Endodermal cell (in vitro differentiated cells): ENCODE measurements around the gene ARHGAP32. TPM values are rescaled to one million over a fixed set of nuclear protein-coding genes. Genes with fewer than 3 reads are reported as not detected.

Source experiments
- DNase-seq: peaks from one replicate; pipeline ENCODE4 v3.0.0-alpha.2; 2017
- H3K27ac ChIP-seq: 2 replicates; pipeline ENCODE4 v1.5.1; 2013; ENCODE audit warnings: mild to moderate bottlenecking, low read depth, low read length, moderate library complexity
- H3K27me3 ChIP-seq: 2 replicates; pipeline ENCODE4 v1.6.1; 2013; ENCODE audit warnings: mild to moderate bottlenecking, low read length, moderate library complexity; ENCODE audit not compliant: insufficient read depth, control insufficient read depth, poor library complexity, severe bottlenecking
- H3K36me3 ChIP-seq: 2 replicates; pipeline ENCODE4 v1.7.0; 2013; ENCODE audit warnings: mild to moderate bottlenecking, low read length, moderate library complexity; ENCODE audit not compliant: control insufficient read depth, insufficient read depth
- H3K4me1 ChIP-seq: one replicate; pipeline ENCODE4 v1.7.0; 2013; ENCODE audit warnings: low read length; ENCODE audit not compliant: control insufficient read depth, insufficient read depth
- H3K4me3 ChIP-seq: 2 replicates; pipeline ENCODE4 v1.5.1; 2013; ENCODE audit warnings: mild to moderate bottlenecking, low read length, moderate library complexity
- H3K9ac ChIP-seq: 2 replicates; pipeline ENCODE4 v1.6.1; 2013; ENCODE audit warnings: mild to moderate bottlenecking, low read length, moderate library complexity; ENCODE audit not compliant: poor library complexity, severe bottlenecking; ENCODE audit errors: extremely low read depth
- H3K9me3 ChIP-seq: 2 replicates; pipeline ENCODE4 v1.6.1; 2013; ENCODE audit warnings: mild to moderate bottlenecking, low read length, moderate library complexity; ENCODE audit not compliant: control insufficient read depth
- H3K27ac Mint-ChIP-seq: 2 replicates; pipeline ENCODE4 v1.8.0; 2020; ENCODE audit warnings: mixed read lengths
- H3K27me3 Mint-ChIP-seq: 2 replicates; pipeline ENCODE4 v1.8.0; 2021; ENCODE audit warnings: mild to moderate bottlenecking, mixed read lengths; ENCODE audit not compliant: insufficient read depth
- H3K36me3 Mint-ChIP-seq: 2 replicates; pipeline ENCODE4 v1.8.0; 2020; ENCODE audit warnings: low read depth, mixed read lengths
- H3K4me1 Mint-ChIP-seq: 2 replicates; pipeline ENCODE4 v1.8.0; 2020; ENCODE audit warnings: mixed read lengths
- H3K4me3 Mint-ChIP-seq: 2 replicates; pipeline ENCODE4 v1.8.0; 2020; ENCODE audit warnings: mild to moderate bottlenecking, moderate library complexity, mixed read lengths
- H3K9me3 Mint-ChIP-seq: 2 replicates; pipeline ENCODE4 v1.8.0; 2020; ENCODE audit warnings: mild to moderate bottlenecking, mixed read lengths
- CTCF ChIP-seq: fragments of 200-600 bp; sonication (generic); conservative IDR thresholded peaks from 2 replicates; pipeline ENCODE4 v1.5.0; 2021; ENCODE audit warnings: antibody characterized with exemption, mild to moderate bottlenecking
- WGBS, 2 experiments: methylation state at CpG; one replicate each; pipeline versions ENCODE4 v1.1.5 to v1.1.7; 2013; ENCODE audit warnings: missing lambda C conversion rate in 2 of 2, mixed read lengths in 1 of 2; ENCODE audit not compliant: insufficient coverage in 1 of 2, insufficient read length in 1 of 2; 5-methylcytosine and 5-hydroxymethylcytosine counted together
- total RNA-seq, 2 donors: library from RNA; stranded (reverse); fragmentation: NEBNext Ultra II Directional in 1 of 2; extraction: Animal tissue kit (Norgen Biotek cat#: 25700) in 1 of 2; gene quantifications; 2 replicates in 1 of 2; 3 replicates in 1 of 2; pipeline ENCODE4 v1.2.1, GENCODE V29; 2021

The ARHGAP32 gene
- total RNA-seq, 2 donors from 2014 or later = 36.4 to 65.8 TPM

GRCh38 chr11:128949791-128950454 lies 242.2 kb downstream of the ARHGAP32 start:
- no peaks in the 10 kb centered on the region for H3K4me1 ChIP-seq
- H3K9ac ChIP-seq = no peak overlapping the region

GRCh38 chr11:128948583-128948982 lies 243.5 kb downstream of the ARHGAP32 start:
- Histone ChIP-seq H3K4me3 (no peak overlapping the region), H3K27me3 (no peaks in the 10 kb centered on the region), H3K27ac (no peak overlapping the region), H3K9ac (no peak overlapping the region), H3K4me1 (no peaks in the 10 kb centered on the region), H3K36me3 (no peaks in the 10 kb centered on the region), H3K9me3 (no peaks in the 10 kb centered on the region)
- Mint-ChIP-seq H3K4me3 (no peak overlapping the region), H3K36me3 (no peaks in the 10 kb centered on the region), H3K27ac (no peak overlapping the region), H3K9me3 (no peaks in the 10 kb centered on the region), H3K4me1 (no peaks in the 10 kb centered on the region), H3K27me3 (no peaks in the 10 kb centered on the region)
- 42% methylated on average over 3 of the region's 3 CpGs; no CpG with 5 or more reads in 1 of the 2 experiments for WGBS, 2 experiments
- TF ChIP-seq CTCF = peak; percentile 81
- DNase-seq = peak; percentile 81

More at GRCh38 chr11:128949791-128950454, 242.2 kb downstream of the ARHGAP32 start:
- Mint-ChIP-seq H3K27ac (no peak overlapping the region), H3K27me3 (no peaks in the 10 kb centered on the region), H3K4me3 (no peak overlapping the region), H3K4me1 (no peaks in the 10 kb centered on the region), H3K36me3 (no peaks in the 10 kb centered on the region), H3K9me3 (no peaks in the 10 kb centered on the region)
- no peaks in the 10 kb centered on the region for H3K36me3 ChIP-seq
- no peak overlapping the region for H3K4me3 ChIP-seq
- no peak for TF ChIP-seq CTCF
- no peak overlapping the region for H3K27ac ChIP-seq
- H3K9me3 ChIP-seq = no peaks in the 10 kb centered on the region
- no peak for DNase-seq
- no peaks in the 10 kb centered on the region for H3K27me3 ChIP-seq
- 90 to 100% methylated on average over 8 to 11 of the region's 13 CpGs for WGBS, 2 experiments

GRCh38 chr11:128947773-128948172 lies 244.4 kb downstream of the ARHGAP32 start:
- no peaks in the 10 kb centered on the region for H3K27me3 ChIP-seq
- no peak overlapping the region for H3K27ac Mint-ChIP-seq

More at GRCh38 chr11:128947773-128948172, 244.4 kb downstream of the ARHGAP32 start:
- no peaks in the 10 kb centered on the region for H3K36me3 Mint-ChIP-seq
- H3K9me3 ChIP-seq = no peaks in the 10 kb centered on the region
- H3K9me3 Mint-ChIP-seq = no peaks in the 10 kb centered on the region
- TF ChIP-seq CTCF = no peak
- no peaks in the 10 kb centered on the region for H3K4me1 ChIP-seq
- no peaks in the 10 kb centered on the region for H3K27me3 Mint-ChIP-seq
- WGBS, 2 experiments = 91% methylated on average over 2 of the region's 2 CpGs; no CpG with 5 or more reads in 1 of the 2 experiments
- no peak overlapping the region for H3K4me3 ChIP-seq
- DNase-seq = no peak
- H3K36me3 ChIP-seq = no peaks in the 10 kb centered on the region
- H3K27ac ChIP-seq = no peak overlapping the region
- no peaks in the 10 kb centered on the region for H3K4me1 Mint-ChIP-seq
- H3K9ac ChIP-seq = no peak overlapping the region
- H3K4me3 Mint-ChIP-seq = no peak overlapping the region
